Measurements from ENCODE around the gene IGFBPL1.

Gene IGFBPL1

DNA sequence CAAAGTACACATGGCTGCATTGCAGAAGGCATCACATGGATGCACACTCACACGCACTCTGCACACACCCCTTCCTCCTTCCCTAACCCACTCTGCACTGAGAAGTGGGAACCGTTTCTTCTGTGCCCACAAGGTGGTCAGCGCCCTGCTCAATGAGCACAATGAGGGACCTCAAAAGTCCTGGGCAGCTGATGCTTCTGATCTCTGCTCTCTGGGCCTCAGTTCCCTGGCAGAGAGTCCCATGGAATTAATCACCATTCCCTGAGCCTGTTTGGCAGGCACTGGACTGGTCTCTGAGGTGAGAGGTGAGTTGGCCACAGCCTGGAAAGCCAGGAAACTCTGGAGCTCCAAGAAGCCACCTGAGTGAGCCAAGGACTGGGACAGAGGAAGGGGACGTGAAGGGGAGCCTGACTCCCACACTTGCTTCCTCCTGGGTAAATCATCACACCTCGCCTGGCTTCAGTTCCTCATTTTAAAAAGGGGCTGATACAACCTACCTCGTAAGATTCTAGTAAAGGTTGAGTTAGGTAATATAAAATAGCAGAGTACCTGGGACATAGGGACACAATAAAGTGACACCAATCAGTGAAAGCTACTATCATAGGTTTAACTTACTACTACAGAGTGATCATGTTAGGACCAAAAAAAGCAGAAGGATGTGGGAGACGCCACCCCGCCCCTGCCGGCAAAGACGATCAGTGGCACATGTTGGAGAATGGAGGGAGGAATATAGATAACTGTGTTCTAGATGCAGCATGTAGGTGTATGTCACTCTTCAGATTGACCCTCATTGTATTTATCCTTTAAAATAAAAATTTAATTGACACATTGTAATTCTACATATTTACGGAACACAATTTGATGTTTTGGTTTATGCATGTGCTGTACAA, 21.1 kb upstream of the IGFBPL1 start:
- TF ChIP-seq, protein P1, sequence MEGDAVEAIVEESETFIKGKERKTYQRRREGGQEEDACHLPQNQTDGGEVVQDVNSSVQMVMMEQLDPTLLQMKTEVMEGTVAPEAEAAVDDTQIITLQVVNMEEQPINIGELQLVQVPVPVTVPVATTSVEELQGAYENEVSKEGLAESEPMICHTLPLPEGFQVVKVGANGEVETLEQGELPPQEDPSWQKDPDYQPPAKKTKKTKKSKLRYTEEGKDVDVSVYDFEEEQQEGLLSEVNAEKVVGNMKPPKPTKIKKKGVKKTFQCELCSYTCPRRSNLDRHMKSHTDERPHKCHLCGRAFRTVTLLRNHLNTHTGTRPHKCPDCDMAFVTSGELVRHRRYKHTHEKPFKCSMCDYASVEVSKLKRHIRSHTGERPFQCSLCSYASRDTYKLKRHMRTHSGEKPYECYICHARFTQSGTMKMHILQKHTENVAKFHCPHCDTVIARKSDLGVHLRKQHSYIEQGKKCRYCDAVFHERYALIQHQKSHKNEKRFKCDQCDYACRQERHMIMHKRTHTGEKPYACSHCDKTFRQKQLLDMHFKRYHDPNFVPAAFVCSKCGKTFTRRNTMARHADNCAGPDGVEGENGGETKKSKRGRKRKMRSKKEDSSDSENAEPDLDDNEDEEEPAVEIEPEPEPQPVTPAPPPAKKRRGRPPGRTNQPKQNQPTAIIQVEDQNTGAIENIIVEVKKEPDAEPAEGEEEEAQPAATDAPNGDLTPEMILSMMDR (IDR thresholded peaks at IDR 0.05; ENCODE audit: borderline replicate concordance, insufficient read depth, low read depth, low read length): no peak
- no peak overlapping the region for H3K4me3 ChIP-seq (ENCODE audit: low read depth, low read length)

DNA sequence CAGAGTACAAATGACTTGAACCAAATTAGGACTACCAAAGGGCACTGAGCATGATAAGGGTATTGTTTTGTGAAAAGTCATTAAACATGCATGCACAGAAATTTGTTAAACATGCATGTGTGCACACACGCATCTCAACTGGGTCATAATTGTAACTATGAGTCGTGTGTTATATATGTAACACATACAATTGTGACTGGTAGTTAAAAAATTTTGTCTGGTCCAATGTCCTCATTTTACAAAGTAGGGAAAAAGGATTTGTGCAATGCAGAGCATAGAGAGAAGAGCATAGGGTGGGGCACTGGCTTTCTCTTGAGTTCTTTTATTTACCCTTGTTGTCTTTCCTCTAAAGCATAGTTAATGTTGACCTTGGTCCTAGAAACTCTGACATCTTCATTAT, 19.3 kb upstream of the IGFBPL1 start:
- TF ChIP-seq, protein P1 (IDR thresholded peaks at IDR 0.05; ENCODE audit: borderline replicate concordance, insufficient read depth, low read depth, low read length): no peak
- no peak overlapping the region for H3K4me3 ChIP-seq (ENCODE audit: low read depth, low read length)

- TF ChIP-seq, protein P1 (IDR thresholded peaks at IDR 0.05; ENCODE audit: borderline replicate concordance, insufficient read depth, low read depth, low read length): no peak
- H3K4me3 ChIP-seq (ENCODE audit: low read depth, low read length): no peak overlapping the region
Measured at GRCh38 chr9:38443181-38443580, 18.9 kb upstream of the IGFBPL1 start.

DNA sequence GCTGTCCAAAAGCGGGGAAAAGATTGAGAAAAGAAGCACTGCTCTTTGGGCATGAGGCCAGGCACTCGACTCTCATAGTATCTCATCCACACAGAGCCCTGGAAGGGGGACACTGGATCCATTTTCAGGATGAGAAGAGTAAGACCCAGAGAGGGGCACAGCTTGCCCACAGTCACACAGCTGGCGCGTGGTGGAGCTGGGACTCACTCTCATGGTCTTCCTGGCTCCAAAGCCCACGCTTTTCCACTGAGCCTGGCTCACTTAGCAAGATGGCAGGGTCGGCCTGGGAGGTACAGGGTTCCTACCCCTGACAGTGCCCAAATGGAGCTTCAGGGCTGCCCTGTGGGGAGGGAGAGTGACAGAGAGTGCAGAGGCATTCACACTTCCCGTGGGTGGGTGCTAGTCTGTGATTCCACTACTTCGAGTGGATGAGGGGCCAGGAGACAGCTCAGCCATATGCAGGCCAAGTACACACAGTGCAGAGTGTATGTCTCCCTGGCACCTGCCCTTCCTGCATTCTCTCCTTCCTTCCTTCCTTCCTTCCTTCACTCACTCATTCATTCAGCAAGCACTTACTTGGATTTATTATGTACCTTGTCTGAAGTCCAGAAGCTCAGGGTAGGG, 18.3 kb upstream of the IGFBPL1 start:
- H3K4me3 ChIP-seq (ENCODE audit: low read depth, low read length): no peak overlapping the region
- TF ChIP-seq, protein P1 (IDR thresholded peaks at IDR 0.05; ENCODE audit: borderline replicate concordance, insufficient read depth, low read depth, low read length): no peak

DNA sequence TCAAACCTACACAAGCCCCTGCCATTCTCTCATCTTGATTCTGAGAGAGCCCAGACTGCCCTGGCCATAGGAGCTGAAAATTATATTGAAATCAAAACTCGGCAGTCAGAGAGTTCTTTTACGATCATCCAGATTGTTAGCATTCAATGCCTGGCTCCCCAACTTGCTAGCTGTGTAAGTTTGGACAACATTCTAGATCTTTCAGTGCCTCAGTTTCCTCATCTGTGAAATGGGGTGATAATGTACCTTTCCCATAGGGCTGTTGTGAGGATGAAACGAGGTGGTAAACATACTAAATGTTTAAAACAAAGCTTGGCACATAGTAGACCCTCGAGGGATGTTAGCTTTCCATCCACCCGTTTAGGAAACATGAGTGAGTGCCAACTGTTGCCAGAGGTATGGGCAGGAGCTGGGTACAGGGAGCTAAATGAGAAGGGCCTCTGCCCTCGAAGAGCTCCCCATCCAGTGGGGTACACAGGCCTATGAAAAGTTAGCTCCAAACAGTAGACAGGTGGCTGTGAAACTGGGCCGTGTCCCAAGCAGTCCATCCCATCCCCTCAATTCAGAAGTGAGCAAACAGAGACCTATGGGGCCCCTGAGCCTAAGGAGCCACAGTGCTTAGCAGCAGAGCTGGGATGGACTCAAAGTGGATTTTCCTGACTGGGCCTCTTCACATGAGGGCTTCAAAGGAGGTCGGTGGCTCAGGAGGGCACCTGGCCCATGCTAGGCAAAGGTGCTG, 17.3 kb upstream of the IGFBPL1 start:
- H3K4me3 ChIP-seq (ENCODE audit: low read depth, low read length): no peak overlapping the region
- TF ChIP-seq, protein P1 (IDR thresholded peaks at IDR 0.05; ENCODE audit: borderline replicate concordance, insufficient read depth, low read depth, low read length): no peak

DNA sequence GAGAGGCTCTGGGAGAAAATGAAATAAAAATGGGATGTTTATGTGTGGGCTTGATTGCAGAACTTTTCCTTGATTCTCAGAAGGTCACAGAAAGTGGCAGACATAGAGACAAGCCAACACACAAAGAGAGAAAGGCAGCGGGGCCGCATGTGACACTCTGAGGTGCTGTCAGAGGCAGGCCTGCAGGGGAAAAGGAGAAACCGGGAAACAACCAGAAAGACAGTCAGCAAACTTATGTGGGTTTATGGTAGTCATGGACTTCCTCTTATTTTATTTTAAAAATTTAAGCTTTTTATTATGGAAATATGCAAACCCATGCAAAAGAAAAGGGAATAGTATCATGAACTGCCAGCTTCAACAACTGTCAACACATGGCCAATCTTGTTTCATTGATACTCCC, 16.3 kb upstream of the IGFBPL1 start:
- TF ChIP-seq, protein P1 (IDR thresholded peaks at IDR 0.05; ENCODE audit: borderline replicate concordance, insufficient read depth, low read depth, low read length): no peak

More for the DNA sequence above, 16.3 kb upstream of the IGFBPL1 start:
- H3K4me3 ChIP-seq (ENCODE audit: low read depth, low read length): no peak overlapping the region

Data from GM12875 (cell line).